Measurements from ENCODE around the gene VRK3.
A peak's percentile ranks its signal among the peaks of the same experiment; 100 is the strongest.

The VRK3 gene

GRCh38 chr19:49929611-49930482 is 95.3 kb downstream of the VRK3 start:
- peak; percentile 95 for DNase-seq

- DNase-seq, result peak; percentile 92
Measured at GRCh38 chr19:49929121-49929610, 96.0 kb downstream of the VRK3 start, which contains the start of the genes ATF5 and NUP62. ATF5 (plus strand) TSS chr19:49929205; CDS start chr19:49930851, 1,646 bp downstream. NUP62 (minus strand) TSS chr19:49929504; CDS start chr19:49909807, 19,697 bp downstream.

GRCh38 chr19:49927526-49928264 is 97.5 kb downstream of the VRK3 start:
- no peak for DNase-seq

- DNase-seq, result no peak
Measured at GRCh38 chr19:49926515-49926914, 98.7 kb downstream of the VRK3 start.

Data from NCI-H2227 treated with DMSO at 0.1 percent for 48 hours (cell line).